22Rv1 (cell line): Measurements from ENCODE around the gene PRUNE2.

Source experiments
- H3K27ac ChIP-seq: fragments of 450-650 bp; 2 replicates; pipeline ENCODE4 v1.5.1; 2017
- CTCF ChIP-seq: fragments of 450-650 bp; IDR thresholded peaks from 2 replicates; pipeline ENCODE4 v1.5.1; 2017; ENCODE audit warnings: mild to moderate bottlenecking
- ZFX ChIP-seq: fragments of 450-650 bp; IDR thresholded peaks from 2 replicates; pipeline ENCODE4 v1.6.1; 2017; ENCODE audit warnings: antibody characterized with exemption, borderline replicate concordance

Gene PRUNE2

GRCh38 chr9:76651119-76651705 is 254.7 kb downstream of the PRUNE2 start:
- H3K27ac ChIP-seq = no peak overlapping the region
- no peak for TF ChIP-seq ZFX
- TF ChIP-seq CTCF = no peak

GRCh38 chr9:76650692-76651091 is 255.2 kb downstream of the PRUNE2 start:
- TF ChIP-seq CTCF = no peak
- no peak for TF ChIP-seq ZFX
- H3K27ac ChIP-seq = no peak overlapping the region

DNA sequence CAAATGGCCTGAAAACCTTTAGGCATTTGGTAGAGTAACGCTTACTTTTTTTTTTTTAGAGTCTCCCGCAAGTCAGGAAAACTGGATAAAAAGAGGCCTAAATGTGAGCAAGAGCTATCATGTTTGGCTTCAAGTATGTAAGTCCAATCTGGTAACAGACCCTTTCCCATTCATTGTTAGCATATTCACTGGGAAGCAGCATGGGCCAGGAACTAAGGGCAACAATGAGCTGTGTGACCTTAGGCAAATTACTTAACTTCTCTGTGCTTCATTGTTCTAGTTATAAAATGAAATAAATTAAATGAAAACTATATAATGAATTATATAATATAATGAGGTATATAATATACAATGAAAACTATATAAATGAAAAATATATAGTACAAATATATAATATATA is 256.0 kb downstream of the PRUNE2 start:
- TF ChIP-seq ZFX (no peak), CTCF (no peak)
- H3K27ac ChIP-seq = no peak overlapping the region

DNA sequence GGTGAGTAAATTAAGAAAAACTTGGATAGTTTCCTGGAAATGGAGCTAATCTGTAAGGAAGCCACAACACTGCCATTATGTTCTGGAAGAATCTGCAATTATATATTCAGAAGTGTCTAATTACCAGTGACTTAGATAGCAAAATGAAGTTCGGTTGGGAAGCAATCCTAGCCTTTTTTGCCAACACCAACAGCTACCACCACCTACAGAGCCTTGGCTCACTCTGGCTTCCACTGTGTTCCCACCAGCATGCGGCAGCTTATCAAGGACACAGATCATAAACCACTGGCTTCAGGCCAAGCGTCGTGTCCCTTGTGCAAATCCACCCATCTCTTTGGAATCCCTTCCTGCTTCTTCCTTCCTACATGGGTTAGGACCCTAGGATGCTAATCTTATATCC is 259.7 kb downstream of the PRUNE2 start:
- TF ChIP-seq CTCF (no peak), ZFX (no peak)
- H3K27ac ChIP-seq = peak overlapping the region; percentile 33

GRCh38 chr9:76644647-76645250 is 261.2 kb downstream of the PRUNE2 start:
- no peak overlapping the region for H3K27ac ChIP-seq

DNA sequence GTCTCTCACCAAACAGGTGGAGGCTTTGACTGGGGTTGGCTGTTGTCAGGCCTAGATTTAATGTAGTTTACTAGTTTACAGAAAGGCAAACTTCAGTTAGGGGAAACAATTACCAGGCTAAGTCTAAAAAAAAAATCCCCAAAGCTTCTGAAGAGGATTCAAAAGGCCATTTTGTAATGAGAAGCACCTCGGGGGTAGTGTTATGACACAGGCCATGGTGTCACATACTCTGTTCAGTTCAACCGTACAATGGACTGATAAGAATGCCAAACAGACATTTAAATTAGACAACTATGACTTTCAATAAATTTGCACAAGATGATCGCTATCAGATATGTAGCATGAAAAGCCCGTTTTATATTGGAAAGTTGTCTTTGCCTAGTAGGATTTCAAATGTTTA is 261.7 kb downstream of the PRUNE2 start:
- TF ChIP-seq ZFX = no peak
- TF ChIP-seq CTCF = no peak

More at GRCh38 chr9:76644647-76645250, 261.2 kb downstream of the PRUNE2 start:
- no peak for TF ChIP-seq CTCF
- no peak for TF ChIP-seq ZFX

GRCh38 chr9:76643399-76644117 is 262.4 kb downstream of the PRUNE2 start:
- H3K27ac ChIP-seq = no peak overlapping the region

More for the DNA sequence above, 261.7 kb downstream of the PRUNE2 start:
- no peak overlapping the region for H3K27ac ChIP-seq

More at GRCh38 chr9:76643399-76644117, 262.4 kb downstream of the PRUNE2 start:
- no peak for TF ChIP-seq ZFX
- TF ChIP-seq CTCF = no peak
